ENCODE results near the gene SEC11A.

Gene SEC11A

GRCh38 chr15:84669726-84670125 lies 46.2 kb downstream of the SEC11A start:
- Histone ChIP-seq H3K27me3 (ENCODE audit: low read depth, low read length) (no peaks in the 10 kb centered on the region), H3K36me3 (ENCODE audit: control insufficient read depth in 1 of 2, insufficient read depth in 2 of 2, low read length in 2 of 2) (peaks cover 23 to 61% of the 10 kb centered on the region in 2 donors), H3K4me3 (ENCODE audit: low read depth in 1 of 2, low read length in 2 of 2) (no peak overlapping the region), H3K4me1 (ENCODE audit: control insufficient read depth in 1 of 2, insufficient read depth in 2 of 2, low read length in 2 of 2) (no peaks in the 10 kb centered on the region), H3K27ac (ENCODE audit: low read length) (no peak overlapping the region), H3K9me3 (ENCODE audit: control insufficient read depth in 1 of 2, low read length in 2 of 2) (no peaks in the 10 kb centered on the region)

GRCh38 chr15:84668221-84668982 lies 47.5 kb downstream of the SEC11A start:
- Histone ChIP-seq H3K36me3 (ENCODE audit: control insufficient read depth in 1 of 2, insufficient read depth in 2 of 2, low read length in 2 of 2) (peaks cover 23 to 58% of the 10 kb centered on the region in 2 donors), H3K4me1 (ENCODE audit: control insufficient read depth in 1 of 2, insufficient read depth in 2 of 2, low read length in 2 of 2) (no peaks in the 10 kb centered on the region), H3K27me3 (ENCODE audit: low read depth, low read length) (no peaks in the 10 kb centered on the region), H3K4me3 (ENCODE audit: low read depth in 1 of 2, low read length in 2 of 2) (no peak overlapping the region), H3K9me3 (ENCODE audit: control insufficient read depth in 1 of 2, low read length in 2 of 2) (no peaks in the 10 kb centered on the region), H3K27ac (ENCODE audit: low read length) (no peak overlapping the region)

DNA sequence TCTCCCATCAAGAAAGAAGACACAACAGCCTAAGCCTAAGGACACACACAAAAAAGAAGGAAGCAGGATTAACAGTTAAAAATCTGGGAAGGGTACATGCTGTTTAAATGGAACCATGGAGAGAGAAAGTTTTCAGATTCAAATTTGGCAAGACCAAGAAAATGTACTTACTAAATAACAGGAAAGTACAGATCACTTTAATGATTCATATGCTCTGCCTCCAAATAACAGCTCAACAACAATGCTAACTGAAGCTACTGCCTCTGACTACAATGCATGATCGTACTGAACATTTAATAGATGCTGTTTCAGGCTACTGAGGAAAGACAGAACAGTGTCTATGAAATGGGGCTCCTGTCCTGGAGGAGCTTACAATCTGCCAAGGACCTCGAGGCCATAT lies 49.6 kb downstream of the SEC11A start:
- Histone ChIP-seq H3K27ac (ENCODE audit: low read length) (no peak overlapping the region), H3K4me1 (ENCODE audit: control insufficient read depth in 1 of 2, insufficient read depth in 2 of 2, low read length in 2 of 2) (no peaks in the 10 kb centered on the region), H3K36me3 (ENCODE audit: control insufficient read depth in 1 of 2, insufficient read depth in 2 of 2, low read length in 2 of 2) (peaks cover 20 to 53% of the 10 kb centered on the region in 2 donors), H3K9me3 (ENCODE audit: control insufficient read depth in 1 of 2, low read length in 2 of 2) (no peaks in the 10 kb centered on the region), H3K27me3 (ENCODE audit: low read depth, low read length) (no peaks in the 10 kb centered on the region), H3K4me3 (ENCODE audit: low read depth in 1 of 2, low read length in 2 of 2) (no peak overlapping the region)

GRCh38 chr15:84661001-84661400 lies 54.9 kb downstream of the SEC11A start:
- no peaks in the 10 kb centered on the region for H3K27me3 ChIP-seq (ENCODE audit: low read depth, low read length)
- peaks cover 0 to 4% of the 10 kb centered on the region in 2 donors for H3K4me1 ChIP-seq (ENCODE audit: control insufficient read depth in 1 of 2, insufficient read depth in 2 of 2, low read length in 2 of 2)
- H3K36me3 ChIP-seq (ENCODE audit: control insufficient read depth in 1 of 2, insufficient read depth in 2 of 2, low read length in 2 of 2): peaks cover 5 to 12% of the 10 kb centered on the region in 2 donors
- no peak overlapping the region for H3K27ac ChIP-seq (ENCODE audit: low read length)
- no peaks in the 10 kb centered on the region for H3K9me3 ChIP-seq (ENCODE audit: control insufficient read depth in 1 of 2, low read length in 2 of 2)
- no peak overlapping the region for H3K4me3 ChIP-seq (ENCODE audit: low read depth in 1 of 2, low read length in 2 of 2)

DNA sequence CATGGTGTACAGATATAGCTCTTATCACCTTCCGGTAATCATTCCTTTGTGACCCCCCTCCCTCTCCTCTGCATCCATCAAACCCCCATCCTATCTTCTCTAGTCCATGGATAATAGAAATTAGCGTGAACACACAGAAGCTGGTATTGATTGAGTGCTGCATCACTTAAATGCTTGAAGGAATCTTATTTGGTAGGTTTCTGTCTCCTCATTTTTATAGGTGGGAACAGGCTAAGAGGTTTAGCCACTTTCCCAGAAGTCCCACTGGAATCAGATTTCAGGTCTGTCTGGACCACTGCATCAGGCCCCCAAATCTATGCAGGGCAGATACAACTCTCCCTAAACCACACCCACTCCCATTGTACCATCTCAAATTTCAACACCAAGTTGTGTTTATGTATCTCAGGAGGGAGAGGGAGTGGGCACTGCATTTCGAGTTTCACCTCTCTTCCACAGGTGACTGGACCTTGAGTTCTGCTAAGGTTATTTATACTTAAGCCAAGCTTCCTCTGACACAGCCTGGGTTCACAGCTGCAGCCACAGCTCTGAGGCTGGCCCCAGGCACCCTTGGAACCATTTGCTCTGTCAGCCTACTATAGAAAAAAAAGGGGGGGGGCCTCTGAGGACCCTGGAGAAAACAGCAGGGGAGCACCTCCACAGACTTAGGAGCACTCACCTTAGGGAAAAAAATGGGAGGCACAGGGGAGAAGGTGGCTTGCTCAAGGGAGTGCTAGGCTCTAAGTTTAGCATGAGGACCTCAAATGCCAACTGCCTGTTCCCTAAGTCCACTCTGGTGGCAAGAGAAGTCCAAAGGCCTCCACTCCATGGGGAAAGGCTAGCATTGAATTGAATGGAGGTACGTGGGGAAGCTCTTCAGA lies 55.8 kb downstream of the SEC11A start:
- Histone ChIP-seq H3K4me3 (ENCODE audit: low read depth in 1 of 2, low read length in 2 of 2) (no peak overlapping the region), H3K27ac (ENCODE audit: low read length) (no peak overlapping the region), H3K4me1 (ENCODE audit: control insufficient read depth in 1 of 2, insufficient read depth in 2 of 2, low read length in 2 of 2) (peaks cover 1 to 7% of the 10 kb centered on the region in 2 donors), H3K36me3 (ENCODE audit: control insufficient read depth in 1 of 2, insufficient read depth in 2 of 2, low read length in 2 of 2) (peaks cover 0 to 3% of the 10 kb centered on the region in 2 donors), H3K9me3 (ENCODE audit: control insufficient read depth in 1 of 2, low read length in 2 of 2) (no peaks in the 10 kb centered on the region), H3K27me3 (ENCODE audit: low read depth, low read length) (no peaks in the 10 kb centered on the region)

DNA sequence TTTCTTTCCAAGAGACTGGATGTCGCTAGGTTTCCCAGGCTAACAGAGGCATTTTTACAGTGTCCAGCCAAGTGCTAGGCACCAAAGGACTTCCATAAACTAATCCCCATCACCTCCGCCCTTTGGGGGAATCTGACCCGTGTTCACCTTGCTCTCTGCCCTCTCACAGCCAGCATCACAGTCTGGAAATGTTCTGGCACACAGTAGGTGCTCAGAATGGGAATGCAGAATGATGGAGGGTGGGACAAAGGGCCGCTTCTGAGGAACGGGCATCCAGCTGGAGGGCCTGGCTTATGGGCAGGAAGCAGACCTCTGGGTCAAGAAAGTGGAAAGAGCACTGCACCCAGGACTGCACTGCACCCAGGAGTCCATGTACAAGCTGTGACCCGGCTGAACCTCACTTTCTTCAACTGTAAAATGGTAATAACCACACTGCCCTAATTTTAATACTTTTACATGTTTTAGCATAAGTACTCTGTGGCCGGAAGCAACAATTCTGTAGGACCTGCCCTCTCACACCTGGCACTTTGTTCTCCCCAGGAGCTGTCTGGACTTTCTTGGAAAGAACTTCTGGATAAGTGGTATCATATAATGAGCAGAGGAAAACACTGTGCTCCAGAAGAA lies 57.0 kb downstream of the SEC11A start:
- Histone ChIP-seq H3K27ac (ENCODE audit: low read length) (no peak overlapping the region), H3K27me3 (ENCODE audit: low read depth, low read length) (no peaks in the 10 kb centered on the region), H3K9me3 (ENCODE audit: control insufficient read depth in 1 of 2, low read length in 2 of 2) (no peaks in the 10 kb centered on the region), H3K36me3 (ENCODE audit: control insufficient read depth in 1 of 2, insufficient read depth in 2 of 2, low read length in 2 of 2) (no peaks in the 10 kb centered on the region), H3K4me3 (ENCODE audit: low read depth in 1 of 2, low read length in 2 of 2) (peak overlapping the region; percentile 52 to 67), H3K4me1 (ENCODE audit: control insufficient read depth in 1 of 2, insufficient read depth in 2 of 2, low read length in 2 of 2) (peaks cover 5 to 13% of the 10 kb centered on the region in 2 donors)

DNA sequence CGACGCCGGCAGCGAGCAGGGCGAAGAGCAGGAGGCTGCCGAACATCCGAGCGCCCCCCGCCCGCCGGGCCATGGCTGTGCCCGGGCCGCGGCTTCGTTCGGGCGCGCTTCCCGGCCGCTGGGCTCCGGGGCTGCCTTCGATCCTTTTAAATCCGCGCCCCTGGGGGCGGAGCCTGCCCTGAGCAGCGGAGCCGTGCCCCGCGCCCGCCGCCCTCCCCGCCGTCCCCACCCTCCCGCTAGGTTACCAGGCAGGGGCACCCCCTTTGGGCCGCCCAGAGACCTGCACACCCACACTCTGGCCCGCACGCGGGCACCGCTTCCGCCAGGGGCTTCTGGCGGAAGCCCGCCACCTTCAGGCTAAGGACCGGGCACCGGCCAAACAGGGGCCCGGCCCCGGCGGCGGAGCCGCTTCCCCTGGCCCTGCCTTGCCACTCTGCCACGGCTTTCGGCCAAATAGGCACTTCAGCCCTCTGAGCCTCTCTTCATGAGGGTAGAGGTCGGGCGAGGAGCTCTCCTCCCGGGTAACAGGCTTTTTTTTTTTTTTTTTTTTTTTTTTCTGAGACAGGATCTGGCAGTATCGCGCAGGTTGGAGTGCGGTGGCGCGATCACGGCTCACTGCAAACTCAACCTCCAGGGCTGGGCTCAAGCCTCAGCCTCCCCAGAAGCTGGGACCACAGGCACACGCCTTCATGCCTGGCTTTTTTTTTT lies 57.7 kb downstream of the SEC11A start, which contains the start of gene NMB:
Gene NMB, minus strand, starts transcription at position 120 of the 708 bp plus-strand sequence. Its CDS starts 47 bp downstream, at position 73.
- peak within 1 kb of the TSS; percentile 52 to 67 for H3K4me3 ChIP-seq (ENCODE audit: low read depth in 1 of 2, low read length in 2 of 2)
- peak within 1 kb of the TSS; percentile 63 for H3K27ac ChIP-seq (ENCODE audit: low read length)
- no peaks in the 10 kb centered on the region for H3K36me3 ChIP-seq (ENCODE audit: control insufficient read depth in 1 of 2, insufficient read depth in 2 of 2, low read length in 2 of 2)
- H3K27me3 ChIP-seq (ENCODE audit: low read depth, low read length): no peaks in the 10 kb centered on the region
- H3K4me1 ChIP-seq (ENCODE audit: control insufficient read depth in 1 of 2, insufficient read depth in 2 of 2, low read length in 2 of 2): peaks cover 5 to 18% of the 10 kb centered on the region in 2 donors
- H3K9me3 ChIP-seq (ENCODE audit: control insufficient read depth in 1 of 2, low read length in 2 of 2): no peaks in the 10 kb centered on the region

- Histone ChIP-seq H3K27ac (ENCODE audit: low read length) (no peak overlapping the region), H3K9me3 (ENCODE audit: control insufficient read depth in 1 of 2, low read length in 2 of 2) (no peaks in the 10 kb centered on the region), H3K27me3 (ENCODE audit: low read depth, low read length) (no peaks in the 10 kb centered on the region), H3K36me3 (ENCODE audit: control insufficient read depth in 1 of 2, insufficient read depth in 2 of 2, low read length in 2 of 2) (no peaks in the 10 kb centered on the region), H3K4me1 (ENCODE audit: control insufficient read depth in 1 of 2, insufficient read depth in 2 of 2, low read length in 2 of 2) (peaks cover 5 to 23% of the 10 kb centered on the region in 2 donors), H3K4me3 (ENCODE audit: low read depth in 1 of 2, low read length in 2 of 2) (peak overlapping the region; percentile 52 to 67)
Observed at GRCh38 chr15:84657748-84658079, 58.2 kb downstream of the SEC11A start.

GRCh38 chr15:84656972-84657371 lies 59.0 kb downstream of the SEC11A start:
- Histone ChIP-seq H3K4me3 (ENCODE audit: low read depth in 1 of 2, low read length in 2 of 2) (no peak overlapping the region), H3K4me1 (ENCODE audit: control insufficient read depth in 1 of 2, insufficient read depth in 2 of 2, low read length in 2 of 2) (peaks cover 5 to 31% of the 10 kb centered on the region in 2 donors), H3K36me3 (ENCODE audit: control insufficient read depth in 1 of 2, insufficient read depth in 2 of 2, low read length in 2 of 2) (no peaks in the 10 kb centered on the region), H3K27me3 (ENCODE audit: low read depth, low read length) (no peaks in the 10 kb centered on the region), H3K27ac (ENCODE audit: low read length) (no peak overlapping the region), H3K9me3 (ENCODE audit: control insufficient read depth in 1 of 2, low read length in 2 of 2) (no peaks in the 10 kb centered on the region)

- Histone ChIP-seq H3K4me1 (ENCODE audit: control insufficient read depth in 1 of 2, insufficient read depth in 2 of 2, low read length in 2 of 2) (peaks cover 5 to 33% of the 10 kb centered on the region in 2 donors), H3K27ac (ENCODE audit: low read length) (peak overlapping the region; percentile 91)
Observed at GRCh38 chr15:84654689-84655453, 61.1 kb downstream of the SEC11A start.

More at GRCh38 chr15:84654689-84655453, 61.1 kb downstream of the SEC11A start:
- H3K9me3 ChIP-seq (ENCODE audit: control insufficient read depth in 1 of 2, low read length in 2 of 2): no peaks in the 10 kb centered on the region
- no peaks in the 10 kb centered on the region for H3K27me3 ChIP-seq (ENCODE audit: low read depth, low read length)
- peaks cover 5 to 7% of the 10 kb centered on the region in 2 donors for H3K36me3 ChIP-seq (ENCODE audit: control insufficient read depth in 1 of 2, insufficient read depth in 2 of 2, low read length in 2 of 2)
- H3K4me3 ChIP-seq (ENCODE audit: low read depth in 1 of 2, low read length in 2 of 2): peak overlapping the region; percentile 89 to 96
